GM19452 (cell line): Measurements from ENCODE around the gene NRG4.
"Not testable (repeated sequence)": the region's sequence is repeated elsewhere in the genome, so short reads cannot be mapped to it uniquely, and the experiment has no call there.

ENCODE experiments used
- ATAC-seq: cut with Tn5 transposase; IDR thresholded peaks from one replicate; pipeline ENCODE4 v1.9.1; 2021; ENCODE audit not compliant: unreplicated experiment

Gene NRG4, protein sequence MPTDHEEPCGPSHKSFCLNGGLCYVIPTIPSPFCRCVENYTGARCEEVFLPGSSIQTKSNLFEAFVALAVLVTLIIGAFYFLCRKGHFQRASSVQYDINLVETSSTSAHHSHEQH

GRCh38 chr15:76011627-76012551 is at the start of gene NRG4:
Gene NRG4, minus strand, starts transcription at chr15:76012424. Its CDS starts 1,194 bp downstream, at chr15:76011230.
- no peak for ATAC-seq

- no peak for ATAC-seq
Measured at GRCh38 chr15:76061700-76062099, 49.5 kb upstream of the NRG4 start.

GRCh38 chr15:76060118-76060989 is 48.1 kb upstream of the NRG4 start:
- ATAC-seq, result no peak

DNA sequence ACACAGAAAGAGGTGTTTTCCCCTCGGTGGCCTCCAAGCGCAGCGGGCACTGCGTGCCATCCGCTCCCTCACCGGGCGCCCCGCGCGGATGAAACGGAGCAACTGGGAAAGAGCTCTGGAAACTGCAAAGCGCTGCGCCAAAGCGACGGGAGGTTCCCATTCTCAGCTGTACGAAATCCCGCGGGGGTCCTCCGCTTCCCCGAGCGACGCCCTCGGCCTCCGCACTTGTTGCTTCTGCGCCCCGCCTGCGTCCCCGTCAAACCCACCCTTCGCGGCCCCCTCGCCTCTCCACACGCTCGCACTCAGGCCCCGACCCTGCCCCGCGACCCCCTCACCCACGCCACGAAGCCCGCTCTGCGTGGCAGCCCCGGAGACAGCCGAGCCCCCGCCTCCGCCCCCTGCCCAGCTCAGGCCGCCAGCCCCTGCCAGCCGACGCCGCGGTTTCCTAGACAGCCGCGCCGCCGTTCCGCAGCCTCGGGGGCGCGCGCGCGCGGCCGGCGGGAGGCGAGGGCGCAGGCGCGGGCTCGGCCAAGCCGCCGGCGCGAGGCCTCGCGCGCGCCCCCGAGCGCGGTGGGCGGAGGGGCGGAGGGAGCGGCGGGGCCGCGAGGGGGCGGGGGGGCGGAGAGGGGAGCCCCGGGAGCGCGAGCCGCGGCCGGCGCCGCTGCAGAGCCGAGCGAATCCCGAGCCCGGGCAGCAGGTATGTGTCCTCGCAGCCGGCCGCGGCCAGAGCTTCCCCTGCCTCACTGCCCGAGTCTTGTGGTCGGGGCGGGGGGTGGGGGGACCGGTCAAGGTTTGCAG is 47.3 kb upstream of the NRG4 start, which contains the start of gene TMEM266:
Gene TMEM266 (plus strand): TSS at position 666 of the 798 bp plus-strand sequence. CDS start 74,279 bp downstream, outside the sequence.
- ATAC-seq, result no peak

DNA sequence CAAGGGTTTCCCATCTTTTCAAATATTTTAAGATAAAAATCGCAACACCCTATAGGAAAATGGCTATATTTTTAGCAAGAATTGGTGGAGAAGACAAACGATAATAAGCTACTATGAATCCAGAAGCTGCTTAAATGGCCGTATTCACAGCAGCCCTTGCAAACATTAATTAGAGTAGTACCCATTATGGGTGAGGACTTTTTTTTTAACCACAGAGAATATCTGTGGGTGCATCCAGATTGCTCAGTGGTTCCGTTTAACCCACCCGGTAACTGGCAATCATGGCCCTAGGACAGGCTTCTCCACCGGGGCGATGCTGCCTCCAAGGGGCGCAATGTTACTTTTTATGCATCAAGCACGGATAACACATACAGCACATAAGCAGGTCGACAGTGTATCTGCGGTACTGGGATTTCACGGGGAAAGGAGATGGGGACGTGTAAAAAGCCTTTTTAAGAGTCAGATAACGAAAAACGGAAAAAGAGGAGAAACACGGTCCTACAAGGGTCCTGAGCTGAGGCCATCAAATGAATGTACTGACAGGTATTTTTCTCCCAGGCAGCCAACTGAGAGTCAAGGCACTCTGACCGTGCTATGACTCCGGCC is 46.6 kb upstream of the NRG4 start:
- ATAC-seq, result no peak

DNA sequence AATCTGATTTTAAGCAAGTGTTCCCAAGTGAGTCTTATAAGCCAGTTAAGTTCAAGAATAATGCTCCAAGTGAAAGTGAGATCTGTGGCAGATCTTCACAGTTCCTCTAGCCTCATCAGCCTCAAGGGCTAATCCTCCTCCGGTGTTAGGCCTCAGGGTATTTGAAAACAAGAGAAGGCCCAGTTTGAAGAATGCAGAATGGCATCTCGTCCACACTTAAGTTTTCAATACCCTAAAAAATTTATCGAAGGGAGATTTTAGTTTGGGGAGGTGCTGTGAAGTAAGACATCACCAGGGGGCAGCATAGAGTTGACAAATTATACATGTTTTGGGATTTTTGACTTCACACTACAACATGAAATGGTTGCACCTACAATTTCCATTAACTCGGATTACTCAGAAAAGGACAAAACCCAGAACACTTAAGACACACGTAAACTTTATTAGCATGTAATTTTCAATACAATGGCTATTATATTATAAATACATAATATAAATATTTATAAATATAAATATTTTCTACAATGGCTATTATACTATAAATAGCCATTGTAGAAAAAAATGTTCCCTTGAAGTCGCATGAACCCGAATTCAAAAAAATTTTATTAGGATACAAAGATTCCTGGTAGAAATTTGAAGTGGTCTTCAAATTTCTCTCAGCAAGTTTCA is 45.2 kb upstream of the NRG4 start:
- ATAC-seq, result peak; percentile 34

- ATAC-seq, result peak; percentile 76
Measured at GRCh38 chr15:76056931-76057330, 44.7 kb upstream of the NRG4 start.

DNA sequence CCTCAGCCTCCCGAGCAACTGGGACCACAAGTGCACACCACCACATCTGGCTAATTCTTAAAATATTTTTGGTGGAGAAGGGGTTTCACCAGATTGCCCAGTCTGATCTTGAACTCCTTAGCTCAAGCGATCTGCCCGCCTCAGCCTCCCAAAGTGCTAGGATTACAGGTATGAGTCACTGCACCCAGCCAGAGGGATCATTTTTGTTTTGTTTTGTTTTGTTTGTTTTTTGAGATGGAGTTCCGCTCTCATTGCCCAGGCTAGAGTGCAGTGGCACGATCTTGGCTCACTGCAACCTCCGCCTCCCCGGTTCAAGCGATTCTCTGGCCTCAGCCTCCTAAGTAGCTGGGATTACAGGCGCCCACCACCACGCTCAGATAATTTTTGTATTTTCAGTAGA is 42.0 kb upstream of the NRG4 start:
- not testable (repeated sequence) for ATAC-seq

GRCh38 chr15:76038512-76038911 is 26.3 kb upstream of the NRG4 start:
- ATAC-seq, result no peak

- ATAC-seq, result no peak
Measured at GRCh38 chr15:76035593-76035992, 23.4 kb upstream of the NRG4 start.

GRCh38 chr15:76034111-76034510 is 21.9 kb upstream of the NRG4 start:
- ATAC-seq, result no peak

DNA sequence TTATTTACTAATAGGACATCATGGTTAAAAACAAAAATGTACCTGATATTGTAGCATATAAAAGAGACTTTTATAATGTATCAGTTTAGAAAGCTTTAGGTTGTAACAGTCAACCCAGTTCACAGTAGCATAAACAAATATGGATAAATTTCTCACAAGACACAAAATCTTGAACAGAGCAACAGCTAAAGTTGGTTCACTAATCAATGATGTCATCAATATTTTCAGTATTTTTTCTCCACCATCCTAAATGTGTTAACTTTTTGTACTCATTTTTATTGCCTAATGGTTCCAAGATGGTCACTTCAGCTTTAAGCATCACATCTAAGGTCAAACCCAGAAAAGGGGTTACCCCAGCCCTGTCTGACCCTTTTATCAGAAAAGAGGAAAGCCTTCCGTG is 21.2 kb upstream of the NRG4 start:
- no peak for ATAC-seq

DNA sequence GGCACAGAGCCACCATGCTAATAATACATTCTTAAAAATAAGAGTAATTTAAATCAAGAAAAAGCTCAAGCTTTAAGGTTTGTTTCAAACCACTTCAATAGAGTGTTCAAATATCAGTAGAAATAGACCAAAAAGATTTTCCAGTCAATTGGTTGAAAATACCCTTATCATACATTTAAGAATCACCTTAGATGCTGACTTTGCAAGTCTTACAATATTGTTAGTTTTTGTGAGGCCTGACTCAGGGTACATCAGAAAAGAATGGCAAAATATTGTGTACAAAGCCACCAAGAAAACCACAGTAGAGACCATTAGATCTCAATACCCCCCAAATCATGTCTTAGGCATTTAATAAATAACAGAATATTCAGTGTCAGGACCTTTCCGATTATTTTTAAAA is 19.8 kb upstream of the NRG4 start:
- ATAC-seq, result no peak

DNA sequence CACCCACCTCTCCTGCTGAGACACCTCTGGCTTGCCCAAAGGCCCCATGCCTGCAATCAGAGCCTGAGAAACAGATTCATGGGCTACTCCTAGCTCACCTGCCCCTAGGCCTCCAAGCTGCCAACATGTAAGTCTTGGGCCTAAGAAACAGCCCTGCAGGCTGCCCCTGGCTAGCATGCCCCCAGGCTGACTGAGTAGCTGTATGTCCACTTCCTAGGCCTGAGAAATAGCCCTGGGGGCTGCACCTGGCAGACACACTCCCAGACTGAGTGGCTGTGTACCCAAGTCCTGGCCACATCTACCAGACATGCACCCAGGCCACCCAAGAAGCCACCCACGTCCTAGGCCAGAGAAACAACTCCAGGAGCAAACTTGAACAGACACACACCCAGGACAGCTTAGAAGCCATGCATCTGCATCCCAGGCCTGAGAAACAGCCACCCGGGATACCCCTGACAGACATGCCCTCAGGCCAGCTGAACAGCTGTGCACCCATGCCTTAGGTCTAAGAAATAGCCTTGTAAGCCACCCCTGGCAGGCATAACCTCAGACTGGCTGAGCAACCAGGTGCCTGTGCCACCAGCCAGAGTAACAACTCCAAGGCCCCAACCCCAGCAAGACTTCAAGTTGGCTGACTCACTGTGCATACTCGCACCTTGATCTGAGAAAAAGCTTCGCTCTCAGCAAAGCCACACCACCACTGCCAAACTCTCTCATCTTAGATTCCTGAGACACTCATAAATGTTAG is 12.0 kb upstream of the NRG4 start:
- no peak for ATAC-seq

- ATAC-seq, result not testable (repeated sequence)
Measured at GRCh38 chr15:76013470-76013869, 1.2 kb upstream of the NRG4 start.

DNA sequence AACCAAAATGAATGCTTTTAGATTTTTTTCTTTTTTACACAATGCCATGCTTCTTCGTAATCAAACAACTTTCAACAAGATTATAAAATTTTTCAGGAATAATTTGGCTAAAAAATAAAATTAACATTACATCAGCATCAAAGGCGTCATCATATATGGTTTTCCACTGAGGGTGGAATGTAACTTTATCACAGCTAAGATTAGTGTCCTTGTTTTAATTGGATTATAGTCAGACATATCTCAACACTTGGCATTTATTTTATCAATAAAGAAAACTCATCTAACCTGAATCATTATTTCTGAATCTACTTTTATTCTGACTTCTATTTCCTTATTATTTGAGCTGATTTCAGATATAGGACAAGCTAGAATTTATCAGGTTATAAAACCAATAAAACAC is 1.6 kb downstream of the NRG4 start:
- ATAC-seq, result no peak

DNA sequence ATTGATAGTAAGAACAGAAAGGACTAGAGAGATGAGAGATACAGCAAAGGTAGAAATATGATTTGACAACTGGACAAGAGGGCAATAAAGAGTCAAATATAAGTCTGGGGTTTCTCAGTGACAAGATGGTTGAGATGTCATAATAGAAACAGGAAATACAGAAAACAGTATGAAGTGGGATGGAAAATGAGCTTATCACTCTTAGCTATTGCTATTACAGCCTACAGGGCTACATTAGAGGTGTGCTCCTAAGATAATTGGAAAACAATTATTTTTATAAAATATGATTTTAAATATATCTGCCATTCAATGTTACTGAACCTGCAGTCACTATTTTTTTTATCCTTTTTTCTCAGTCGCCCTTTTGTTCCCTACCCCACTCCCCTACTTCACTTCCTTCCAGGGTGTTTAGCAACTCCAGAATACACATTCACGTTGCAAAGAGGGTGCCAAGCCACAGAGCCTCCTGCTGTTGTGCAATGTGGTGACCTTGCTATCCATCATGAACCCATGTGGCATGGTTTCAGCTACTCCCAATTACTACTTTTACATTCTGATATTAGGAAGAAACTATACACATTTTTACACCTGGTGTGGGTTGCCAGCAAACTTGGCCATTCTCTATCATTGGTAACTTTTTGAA is 6.0 kb downstream of the NRG4 start:
- ATAC-seq, result no peak

GRCh38 chr15:76003364-76003763 is 8.9 kb downstream of the NRG4 start:
- no peak for ATAC-seq
